ENCODE data around the gene TFAP2B.

DNA sequence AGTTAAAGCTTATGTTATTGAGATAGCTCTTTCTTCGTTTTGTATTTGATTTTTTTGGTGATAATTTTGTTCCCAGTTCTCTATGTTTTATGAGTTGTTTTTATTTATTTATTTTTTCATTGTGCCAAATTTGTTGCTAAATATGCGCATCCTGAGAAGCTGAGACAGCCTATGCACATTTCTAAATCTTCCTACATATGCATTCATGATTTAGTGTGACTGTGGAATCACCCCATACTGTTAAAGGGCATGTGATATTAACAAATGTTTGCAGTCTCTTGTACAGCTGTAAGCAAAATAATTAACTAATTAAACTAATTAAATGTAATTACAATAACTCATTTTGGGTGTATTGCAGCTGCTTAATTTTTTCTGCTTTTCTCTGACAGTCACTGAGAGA, 10.4 kb downstream of the TFAP2B start:
- TF ChIP-seq EZH2 (IDR thresholded peaks at IDR 0.05; ENCODE audit: insufficient read depth, low read length), result no peak
- TF ChIP-seq, protein P1, sequence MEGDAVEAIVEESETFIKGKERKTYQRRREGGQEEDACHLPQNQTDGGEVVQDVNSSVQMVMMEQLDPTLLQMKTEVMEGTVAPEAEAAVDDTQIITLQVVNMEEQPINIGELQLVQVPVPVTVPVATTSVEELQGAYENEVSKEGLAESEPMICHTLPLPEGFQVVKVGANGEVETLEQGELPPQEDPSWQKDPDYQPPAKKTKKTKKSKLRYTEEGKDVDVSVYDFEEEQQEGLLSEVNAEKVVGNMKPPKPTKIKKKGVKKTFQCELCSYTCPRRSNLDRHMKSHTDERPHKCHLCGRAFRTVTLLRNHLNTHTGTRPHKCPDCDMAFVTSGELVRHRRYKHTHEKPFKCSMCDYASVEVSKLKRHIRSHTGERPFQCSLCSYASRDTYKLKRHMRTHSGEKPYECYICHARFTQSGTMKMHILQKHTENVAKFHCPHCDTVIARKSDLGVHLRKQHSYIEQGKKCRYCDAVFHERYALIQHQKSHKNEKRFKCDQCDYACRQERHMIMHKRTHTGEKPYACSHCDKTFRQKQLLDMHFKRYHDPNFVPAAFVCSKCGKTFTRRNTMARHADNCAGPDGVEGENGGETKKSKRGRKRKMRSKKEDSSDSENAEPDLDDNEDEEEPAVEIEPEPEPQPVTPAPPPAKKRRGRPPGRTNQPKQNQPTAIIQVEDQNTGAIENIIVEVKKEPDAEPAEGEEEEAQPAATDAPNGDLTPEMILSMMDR (IDR thresholded peaks at IDR 0.05; ENCODE audit: insufficient read depth, low read depth, low read length), result no peak

Measured in astrocyte (in vitro differentiated cells and primary cell).